ENCODE results near the gene NUB1. TPM values are rescaled to one million over a fixed set of nuclear protein-coding genes. Genes with fewer than 3 reads are reported as not detected.

Gene NUB1
- 10 to 100 TPM; 50.5 to 60.3 (median 54.8) TPM for total RNA-seq

- H3K27me3 ChIP-seq, result no peaks in the 10 kb centered on the region
- H3K4me1 ChIP-seq, result peaks cover 0 to 26% (median 6%) of the 10 kb centered on the region in 3 donors
- peaks cover 0 to 26% of the 10 kb centered on the region in 2 donors for H3K36me3 ChIP-seq
- TF ChIP-seq POLR2A (IDR thresholded peaks at IDR 0.05) (peak; percentile 63 to 77), CTCF (IDR thresholded peaks at IDR 0.05) (peak in 1 of 4 experiments; percentile 25), EP300 (IDR thresholded peaks at IDR 0.05) (no peak), POLR2AphosphoS5 (IDR thresholded peaks at IDR 0.05) (peak; percentile 70)
- WGBS, 2 donors (ENCODE audit: low coverage in 1 of 2), result 3 to 17% methylated on average over 8 to 12 of the region's 72 CpGs
- peak within 1 kb of the TSS; percentile 1 to 87 (median 80) for H3K27ac ChIP-seq
- ATAC-seq, result peak; percentile 95
- H3K4me3 ChIP-seq, result peak within 1 kb of the TSS; percentile 56 to 73
- H3K9me3 ChIP-seq, result peaks cover 0 to 5% (median 0%) of the 10 kb centered on the region in 3 donors
Measured at GRCh38 chr7:151341357-151342101, at the start of gene NUB1. NUB1 (plus strand) TSS chr7:151341812; CDS start chr7:151345350, 3,538 bp downstream.

- no peaks in the 10 kb centered on the region for H3K4me1 ChIP-seq
- H3K27me3 ChIP-seq, result peaks cover 7% of the 10 kb centered on the region
- H3K4me3 ChIP-seq, result no peak overlapping the region
- H3K36me3 ChIP-seq, result no peaks in the 10 kb centered on the region
- WGBS, 2 donors (ENCODE audit: low coverage in 1 of 2), result 63% methylated on average over 3 of the region's 3 CpGs; no CpG with 5 or more reads in 1 of the 2 donors
- peaks cover 0 to 7% (median 0%) of the 10 kb centered on the region in 3 donors for H3K9me3 ChIP-seq
- no peak for TF ChIP-seq POLR2AphosphoS5 (IDR thresholded peaks at IDR 0.05)
- no peak for TF ChIP-seq POLR2A (IDR thresholded peaks at IDR 0.05)
- TF ChIP-seq CTCF (IDR thresholded peaks at IDR 0.05), result no peak
- no peak for TF ChIP-seq EP300 (IDR thresholded peaks at IDR 0.05)
- ATAC-seq, result no peak
- H3K27ac ChIP-seq, result no peak overlapping the region
Measured at GRCh38 chr7:151292850-151293249, 48.8 kb upstream of the NUB1 start.

GRCh38 chr7:151296202-151296992, 45.2 kb upstream of the NUB1 start:
- peaks cover 13% of the 10 kb centered on the region for H3K27me3 ChIP-seq
- H3K9me3 ChIP-seq, result peaks cover 0 to 7% (median 0%) of the 10 kb centered on the region in 3 donors
- H3K4me1 ChIP-seq, result no peaks in the 10 kb centered on the region
- no peak overlapping the region for H3K4me3 ChIP-seq
- 19 to 23% methylated on average over 2 of the region's 3 CpGs for WGBS, 2 donors (ENCODE audit: low coverage in 1 of 2)
- TF ChIP-seq POLR2AphosphoS5 (IDR thresholded peaks at IDR 0.05) (no peak), CTCF (IDR thresholded peaks at IDR 0.05) (no peak), EP300 (IDR thresholded peaks at IDR 0.05) (no peak), POLR2A (IDR thresholded peaks at IDR 0.05) (no peak)
- no peak for ATAC-seq
- H3K36me3 ChIP-seq, result no peaks in the 10 kb centered on the region
- H3K27ac ChIP-seq, result no peak overlapping the region

GRCh38 chr7:151298765-151299164, 42.8 kb upstream of the NUB1 start:
- Histone ChIP-seq H3K27me3 (peaks cover 28% of the 10 kb centered on the region), H3K4me3 (no peak overlapping the region), H3K36me3 (no peaks in the 10 kb centered on the region), H3K9me3 (peaks cover 0 to 7% (median 0%) of the 10 kb centered on the region in 3 donors), H3K4me1 (peaks cover 0 to 9% (median 0%) of the 10 kb centered on the region in 3 donors), H3K27ac (no peak overlapping the region)
- ATAC-seq, result no peak
- TF ChIP-seq POLR2A (IDR thresholded peaks at IDR 0.05) (no peak), EP300 (IDR thresholded peaks at IDR 0.05) (no peak), POLR2AphosphoS5 (IDR thresholded peaks at IDR 0.05) (no peak), CTCF (IDR thresholded peaks at IDR 0.05) (no peak)
- WGBS, 2 donors (ENCODE audit: low coverage in 1 of 2), result 33 to 53% methylated on average over 5 of the region's 5 CpGs
